NCI-H2196 (cell line): Measurements from ENCODE around the gene ENAH.
"Not testable (repeated sequence)": the region's sequence is repeated elsewhere in the genome, so short reads cannot be mapped to it uniquely, and the experiment has no call there.

Experiments used
- DNase-seq: peaks from one replicate; lab custom pipeline; 2025; ENCODE audit not compliant: unreplicated experiment; lab: John Stamatoyannopoulos, UW

Gene ENAH

GRCh38 chr1:225650179-225650578, 2.7 kb downstream of the ENAH start:
- no peak for DNase-seq

GRCh38 chr1:225645194-225645895, 7.6 kb downstream of the ENAH start:
- no peak for DNase-seq

- no peak for DNase-seq
Observed at GRCh38 chr1:225644666-225645065, 8.3 kb downstream of the ENAH start.

DNA sequence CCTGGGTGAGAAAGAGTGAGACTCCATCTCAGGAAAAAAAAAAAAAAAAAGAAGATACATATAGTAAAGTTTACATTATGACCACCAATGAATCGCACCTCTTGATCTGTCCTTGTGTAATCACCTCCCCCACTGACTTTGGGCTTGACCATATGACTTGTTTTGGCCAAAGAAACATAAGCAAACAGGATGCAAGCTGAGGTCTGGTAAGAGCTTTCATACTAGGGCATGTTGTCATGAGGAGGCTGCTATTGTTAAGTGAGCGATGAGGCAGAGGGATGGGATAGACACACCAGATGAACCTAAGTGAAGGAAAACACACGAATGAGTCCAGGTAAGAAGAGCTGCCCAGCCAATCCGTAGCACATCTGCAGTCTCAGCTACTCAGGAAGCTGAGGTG, 10.7 kb downstream of the ENAH start:
- DNase-seq = no peak

DNA sequence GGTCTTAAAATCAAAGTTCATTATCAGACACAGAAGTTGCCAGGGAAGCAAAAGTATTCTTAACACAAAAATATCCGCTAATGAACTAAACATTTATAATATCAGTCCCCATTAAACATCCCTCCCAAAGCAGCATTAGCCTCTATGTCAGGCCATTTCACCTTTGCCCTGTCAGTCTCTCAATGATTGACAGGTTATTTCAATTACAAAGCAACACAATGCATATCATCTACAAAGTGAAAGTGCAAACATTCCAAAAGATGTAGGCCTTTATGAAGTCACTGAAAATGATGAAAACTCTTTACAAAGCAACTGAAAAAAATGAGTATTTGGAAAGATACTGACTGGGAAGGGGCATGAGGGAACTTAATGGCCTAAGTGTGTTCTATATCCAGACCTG, 14.1 kb downstream of the ENAH start:
- no peak for DNase-seq

DNA sequence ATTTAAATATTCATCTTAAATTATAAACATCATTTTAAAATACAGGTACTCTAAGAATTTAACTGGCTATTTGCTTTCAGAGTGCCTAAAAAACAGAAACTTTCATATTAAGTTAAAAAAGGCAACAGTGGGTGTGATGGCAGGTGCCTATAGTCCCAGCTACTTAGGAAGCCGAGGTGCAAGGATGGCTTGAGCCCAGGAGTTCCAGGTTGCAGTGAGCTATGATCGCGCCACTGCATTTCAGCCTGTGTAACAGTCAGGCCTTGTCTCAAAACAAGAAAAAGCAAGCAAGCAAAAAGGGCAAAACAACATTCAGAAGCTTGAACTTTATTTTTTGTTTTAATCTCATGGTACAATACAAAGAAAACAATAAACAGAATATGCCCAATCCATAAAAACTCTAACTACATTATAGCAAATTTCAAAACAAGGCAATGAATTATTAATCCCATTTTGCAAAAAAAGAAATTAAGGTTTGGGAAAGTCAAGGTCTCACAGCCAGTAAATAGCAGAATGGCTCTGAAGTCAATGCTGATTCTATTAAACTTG, 15.2 kb downstream of the ENAH start:
- no peak for DNase-seq

DNA sequence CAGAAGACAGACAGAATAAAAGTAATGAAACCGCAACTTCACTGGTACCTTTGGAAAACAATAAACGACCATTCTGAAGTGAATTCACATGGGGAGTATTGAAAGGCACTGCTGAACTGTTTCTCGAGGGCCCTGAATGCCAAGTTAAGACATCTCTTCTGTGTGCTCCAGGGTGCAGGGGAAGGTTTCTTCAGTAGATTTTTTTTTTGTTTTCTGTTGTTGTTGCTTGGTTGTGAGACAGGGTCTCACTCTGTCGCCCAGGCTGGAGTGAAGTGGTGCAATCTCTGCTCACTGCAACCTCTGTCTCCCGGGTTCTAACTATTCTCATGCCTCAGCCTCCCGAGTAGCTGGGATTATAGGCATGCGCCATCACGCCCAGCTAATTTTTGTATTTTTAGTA, 15.9 kb downstream of the ENAH start:
- not testable (repeated sequence) for DNase-seq

DNA sequence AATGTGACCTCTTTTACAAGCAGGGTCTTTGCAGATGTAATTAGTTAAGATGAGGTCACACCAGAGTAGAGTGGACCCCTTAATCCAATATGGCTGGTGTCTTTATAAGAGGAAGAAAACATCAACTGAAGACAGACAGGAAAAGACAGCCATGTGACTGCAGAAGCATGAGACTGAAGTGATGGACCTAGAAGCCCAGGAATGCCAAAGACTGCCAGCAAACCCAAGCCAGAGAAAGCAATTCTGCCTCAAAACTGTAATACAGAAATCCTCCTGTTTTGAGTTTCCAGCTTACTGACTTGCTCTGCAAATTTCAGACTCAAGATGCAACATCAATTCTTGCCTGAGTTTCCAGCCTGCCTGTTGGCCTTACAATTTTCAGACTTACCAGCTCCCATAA, 17.3 kb downstream of the ENAH start:
- DNase-seq = no peak

GRCh38 chr1:225632836-225633235, 20.1 kb downstream of the ENAH start:
- not testable (repeated sequence) for DNase-seq

DNA sequence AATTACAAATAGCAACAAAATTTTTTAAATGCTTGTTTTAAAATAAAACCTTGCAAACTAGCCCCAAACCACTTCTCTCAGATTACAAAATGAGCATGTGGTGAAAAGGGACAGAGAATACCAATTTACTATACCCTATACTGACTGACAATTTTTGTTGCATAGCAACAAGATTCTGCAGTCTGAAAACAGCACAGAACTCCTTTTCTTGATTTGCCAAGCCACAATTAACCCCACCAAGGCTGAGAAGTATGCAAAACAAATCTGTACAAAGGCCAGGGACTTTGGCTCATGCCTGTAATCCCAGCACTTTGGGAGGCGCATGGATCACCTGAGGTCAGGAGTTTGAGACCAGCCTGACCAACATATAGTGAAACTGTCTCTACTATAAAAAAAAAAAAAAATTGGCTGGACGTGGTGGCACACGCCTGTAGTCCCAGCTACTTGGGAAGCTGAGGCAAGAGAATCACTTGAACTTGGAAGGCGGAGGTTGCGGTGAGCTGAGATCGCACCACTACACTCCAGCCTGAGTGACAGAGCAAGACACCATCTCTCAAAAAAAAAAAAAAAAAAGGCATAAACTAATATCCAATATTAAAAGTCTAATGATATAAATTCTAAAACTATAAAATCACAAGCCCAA, 21.8 kb downstream of the ENAH start:
- no peak for DNase-seq

DNA sequence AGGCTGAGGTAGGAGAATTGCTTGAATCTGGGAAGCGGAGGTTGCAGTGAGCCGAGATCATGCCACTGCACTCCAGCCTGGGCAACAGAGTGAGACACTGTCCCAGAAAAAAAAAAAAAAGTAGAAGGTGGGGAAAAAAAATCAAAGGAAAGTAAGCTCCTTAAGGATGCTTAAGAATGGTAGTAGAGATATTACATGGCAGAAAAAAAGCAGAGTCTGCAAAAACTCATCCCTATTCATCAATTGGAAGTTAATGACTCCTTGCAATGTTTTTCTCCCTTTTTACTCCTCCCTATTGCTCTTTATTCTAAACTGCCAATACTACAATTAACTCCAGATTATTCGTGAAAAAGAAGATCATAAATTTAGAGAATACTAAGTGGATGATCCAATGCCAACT, 23.4 kb downstream of the ENAH start:
- DNase-seq = no peak

DNA sequence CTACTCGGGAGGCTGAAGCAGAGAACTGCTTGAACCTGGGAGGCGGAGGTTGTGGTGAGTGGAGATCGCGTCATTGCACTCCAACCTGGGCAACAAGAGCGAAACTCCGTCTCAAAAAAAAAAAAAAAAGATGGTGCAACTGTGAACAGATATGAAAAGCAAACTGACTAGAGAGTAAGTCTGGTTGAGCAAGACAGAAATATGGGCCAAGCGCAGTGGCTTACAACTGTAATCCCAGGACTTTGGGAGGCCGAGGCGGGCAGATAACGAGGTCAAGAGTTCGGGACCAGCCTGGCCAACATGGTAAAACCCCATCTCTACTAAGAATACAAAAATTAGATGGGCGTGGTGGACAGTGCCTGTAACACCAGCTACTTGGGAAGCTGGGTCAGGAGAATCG, 24.1 kb downstream of the ENAH start:
- not testable (repeated sequence) for DNase-seq

- no peak for DNase-seq
Observed at GRCh38 chr1:225627304-225627947, 25.5 kb downstream of the ENAH start.

DNA sequence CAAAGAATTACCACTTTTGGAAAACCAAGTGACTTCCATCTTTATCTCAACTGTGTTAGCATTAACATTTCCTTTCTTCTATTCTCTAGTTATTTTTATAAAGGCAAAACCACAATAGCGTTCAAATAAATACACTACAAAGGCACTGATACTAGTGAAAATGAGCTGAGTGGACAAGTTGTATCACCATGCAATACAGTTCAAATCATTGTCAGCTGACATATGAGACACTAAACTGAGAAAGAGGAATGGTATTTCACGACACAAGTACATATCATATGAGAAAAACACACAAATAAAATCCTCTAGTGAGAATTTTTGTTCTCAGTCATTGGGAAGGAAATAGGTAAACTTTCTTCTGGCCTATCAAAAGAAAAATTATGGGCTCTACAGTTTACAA, 26.2 kb downstream of the ENAH start:
- no peak for DNase-seq

DNA sequence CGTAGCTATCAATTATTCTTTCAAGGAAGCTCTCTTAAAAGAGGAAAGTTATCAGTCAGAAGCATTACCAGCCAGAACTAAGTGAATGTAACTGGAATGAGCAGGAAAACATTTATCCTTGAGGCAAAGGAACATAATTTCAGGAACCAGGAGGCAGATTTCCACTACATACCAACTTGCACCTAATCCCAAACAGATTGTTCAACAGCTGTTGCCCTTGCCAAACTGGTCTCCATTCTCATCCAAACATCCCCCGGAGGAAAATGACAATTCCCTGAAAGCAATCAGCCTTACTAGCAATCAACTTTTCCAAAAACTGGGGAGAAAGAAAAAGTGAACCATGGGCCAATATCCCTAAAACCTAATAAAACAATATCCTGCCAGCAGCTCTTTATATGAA, 35.0 kb downstream of the ENAH start:
- no peak for DNase-seq

- DNase-seq = no peak
Observed at GRCh38 chr1:225617479-225617878, 35.4 kb downstream of the ENAH start.

GRCh38 chr1:225615403-225615790, 37.5 kb downstream of the ENAH start:
- not testable (repeated sequence) for DNase-seq

- no peak for DNase-seq
Observed at GRCh38 chr1:225613006-225613405, 39.9 kb downstream of the ENAH start.

DNA sequence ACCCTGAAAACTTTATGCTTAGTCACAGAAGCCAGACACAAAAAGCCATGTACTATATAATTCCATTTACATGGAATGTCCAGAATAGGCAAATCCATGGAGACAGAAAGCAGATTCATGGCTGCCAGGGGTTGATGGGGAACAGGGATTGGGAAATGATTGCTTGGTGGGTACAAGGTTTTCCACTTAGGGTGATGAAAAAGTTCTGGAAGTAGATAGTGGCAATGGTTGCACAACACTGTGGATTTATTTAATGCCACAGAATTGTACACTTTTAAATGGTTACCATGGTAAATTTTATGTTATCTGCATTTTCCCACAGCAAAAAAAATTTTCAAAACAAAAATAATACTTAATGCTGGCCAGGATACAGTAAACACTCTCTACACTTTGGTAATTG, 40.6 kb downstream of the ENAH start:
- no peak for DNase-seq

- no peak for DNase-seq
Observed at GRCh38 chr1:225611537-225612223, 41.2 kb downstream of the ENAH start.

GRCh38 chr1:225610539-225610938, 42.4 kb downstream of the ENAH start:
- no peak for DNase-seq
